Bronchial smooth muscle cell (primary cell): ENCODE measurements around the gene SNX3. TPM values are rescaled to one million over a fixed set of nuclear protein-coding genes. Genes with fewer than 3 reads are reported as not detected.

Source experiments
- total RNA-seq: library from RNA; depleted of rRNA; stranded (reverse); fragments of >200 nt; gene quantifications from 2 replicates; pipeline ENCODE4 v1.2.1, GENCODE V29; 2014

SNX3 gene
- 157 and 178 TPM in 2 replicates for total RNA-seq

GRCh38 chr6:108260809-108261569 lies at the start of gene SNX3:
Gene SNX3, minus strand, starts transcription at chr6:108261040. Its CDS starts 119 bp downstream, at chr6:108260921.

GRCh38 chr6:108294727-108295625 lies 34.1 kb upstream of the SNX3 start, which contains the start of gene AFG1L:
Gene AFG1L, plus strand, starts transcription at chr6:108295054. Its CDS starts 26 bp downstream, at chr6:108295080.

DNA sequence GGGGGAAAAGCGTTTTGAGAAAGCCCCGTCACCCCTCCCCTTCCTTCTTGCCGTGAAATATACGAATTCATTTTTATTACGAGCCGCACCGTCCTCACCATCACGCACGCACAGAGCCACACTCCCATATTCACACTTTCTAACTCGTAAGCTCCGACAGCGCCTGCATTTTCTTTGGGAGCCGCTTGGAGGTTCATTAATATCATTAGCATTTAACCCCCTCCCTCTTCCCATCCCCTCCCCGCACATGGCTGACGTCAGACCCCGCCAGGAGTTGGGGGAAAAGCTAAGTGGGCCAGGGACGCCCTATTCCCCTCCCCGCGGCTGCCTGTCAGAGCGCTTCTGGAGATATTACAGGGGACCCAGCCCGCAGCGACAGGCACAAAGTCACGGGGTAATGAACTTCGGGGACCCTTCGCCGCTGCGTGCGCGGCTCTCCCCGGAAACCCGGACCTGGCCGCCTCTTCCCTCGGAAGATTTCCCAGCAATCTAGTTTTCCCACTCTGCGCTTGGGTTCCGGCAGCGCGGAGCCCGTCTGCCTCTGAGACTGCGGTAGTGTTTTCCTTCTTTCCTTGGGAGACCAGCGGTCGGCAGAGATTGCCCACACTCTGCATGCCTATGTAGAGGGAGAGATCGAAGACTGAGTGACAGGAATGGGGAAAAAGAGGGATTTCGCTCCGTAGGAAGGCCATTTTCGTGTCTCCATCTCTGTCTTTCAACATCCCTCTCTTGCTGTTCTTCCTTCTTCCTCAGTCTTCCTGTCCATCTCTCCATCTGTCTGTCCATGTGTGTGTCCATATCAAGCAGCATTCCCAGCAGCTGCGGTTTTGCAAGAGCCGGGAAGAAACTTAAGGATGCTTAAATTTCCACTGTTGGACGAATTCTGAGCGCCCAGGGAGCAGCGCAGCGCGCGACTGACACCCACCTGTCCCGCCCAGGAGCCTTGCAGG lies 94.9 kb downstream of the SNX3 start, which contains the start of gene NR2E1:
Gene NR2E1 (plus strand): TSS at position 309 of the 950 bp plus-strand sequence. CDS start 744 bp downstream, outside the sequence.

Other genes starting within 250 kb of the SNX3 start
- 14.0 and 20.0 TPM in 2 replicates for gene OSTM1, start 186.3 kb downstream of the SNX3 start, total RNA-seq
- not detected in 2 replicates for gene NR2E1, start 95.0 kb downstream of the SNX3 start, total RNA-seq
- 2.8 and 3.0 TPM in 2 replicates for gene AFG1L, start 34.0 kb upstream of the SNX3 start, total RNA-seq